Spinal cord (tissue), 10 donors: ENCODE measurements around the gene CSNK1G2. TPM values are rescaled to one million over a fixed set of nuclear protein-coding genes. Genes with fewer than 3 reads are reported as not detected.
A peak's percentile ranks its signal among the peaks of the same experiment; 100 is the strongest.

Experiments
- DNase-seq, 6 donors: peaks; one replicate each; pipeline versions ENCODE4 v3.0.0 to v3.0.0-alpha.2; 2013 to 2015; ENCODE audit warnings: low spot score in 6 of 6, low read depth in 4 of 6
- H3K27ac ChIP-seq: one replicate; pipeline ENCODE4 v1.5.1; 2013; ENCODE audit warnings: low read depth, low read length, control low read depth
- H3K27me3 ChIP-seq: one replicate; pipeline ENCODE4 v1.6.1; 2013; ENCODE audit warnings: low read length; ENCODE audit not compliant: control insufficient read depth, insufficient read depth
- H3K36me3 ChIP-seq: one replicate; pipeline ENCODE4 v1.6.1; 2013; ENCODE audit warnings: low read length; ENCODE audit not compliant: control insufficient read depth, insufficient read depth
- H3K4me1 ChIP-seq: one replicate; pipeline ENCODE4 v1.6.1; 2013; ENCODE audit warnings: low read length; ENCODE audit not compliant: control insufficient read depth, insufficient read depth
- H3K4me3 ChIP-seq: one replicate; pipeline ENCODE4 v1.5.1; 2013; ENCODE audit warnings: low read depth, low read length, control low read depth
- H3K9me3 ChIP-seq: one replicate; pipeline ENCODE4 v1.6.1; 2013; ENCODE audit warnings: low read length; ENCODE audit not compliant: control insufficient read depth, insufficient read depth
- WGBS: methylation state at CpG from one replicate; pipeline ENCODE4 v1.1.5; 2013; ENCODE audit warnings: missing lambda C conversion rate; ENCODE audit not compliant: insufficient coverage; 5-methylcytosine and 5-hydroxymethylcytosine counted together
- polyA plus RNA-seq, 2 donors: library from polyadenylated mRNA; unstranded; fragments of 120-200 nt; gene quantifications; one replicate each; pipeline ENCODE4 v1.2.1, GENCODE V29; 2013; ENCODE audit not compliant: insufficient read length in 2 of 2
- total RNA-seq, 2 donors: library from RNA; depleted of rRNA in 1 of 2; stranded (reverse); fragments of 120-200 nt in 1 of 2; fragments of >200 nt in 1 of 2; gene quantifications; one replicate each; pipeline versions ENCODE4 v1.2.3 to v1.2.4, GENCODE V29; 2013 to 2014
- donor health status: healthy.

Gene CSNK1G2
- total and polyA plus RNA-seq, 4 donors = 27.8 to 65.6 (median 53.9) TPM

DNA sequence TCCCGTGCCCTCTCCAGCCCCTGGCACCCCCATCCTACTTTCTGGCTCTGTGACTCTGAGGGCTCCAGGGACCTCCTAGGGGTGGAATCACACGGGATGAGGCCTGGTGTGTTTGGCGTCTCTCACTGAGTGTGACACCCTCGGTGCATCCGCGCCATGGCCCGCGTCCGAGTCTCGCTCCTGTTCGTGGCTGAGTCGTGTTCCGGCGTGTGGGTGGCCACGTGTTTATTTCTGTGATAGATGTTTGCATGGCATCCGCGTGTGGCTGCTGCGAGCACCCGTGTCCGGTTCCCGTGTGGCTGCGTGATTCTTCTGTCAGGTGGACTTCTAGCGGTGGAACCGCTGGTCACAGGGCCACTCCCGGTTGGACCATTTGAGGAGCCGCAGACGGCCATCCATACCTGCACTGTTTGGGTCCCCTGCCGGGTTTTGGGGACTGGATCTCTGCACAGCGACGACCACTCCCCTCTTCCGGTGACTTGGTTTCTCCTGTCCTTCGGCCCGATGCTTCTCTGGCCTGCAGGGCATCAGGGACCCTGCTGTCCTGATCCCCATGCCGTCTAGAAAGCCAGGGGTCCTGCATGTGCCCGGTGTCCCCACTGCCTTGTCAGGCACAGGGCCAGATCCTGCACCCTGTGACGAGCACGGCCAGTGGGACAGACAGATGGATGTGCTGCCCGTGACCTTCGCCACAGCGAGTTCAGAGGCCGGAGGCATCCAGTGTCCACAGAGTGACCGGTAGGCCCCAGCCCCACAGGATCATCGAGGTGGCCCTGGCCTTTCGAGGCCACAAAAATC is 8.5 kb downstream of the CSNK1G2 start:
- H3K27ac ChIP-seq = no peak overlapping the region
- no peaks in the 10 kb centered on the region for H3K9me3 ChIP-seq
- DNase-seq = no peak
- H3K4me1 ChIP-seq = peaks cover 9% of the 10 kb centered on the region
- 95% methylated on average over 41 of the region's 44 CpGs for WGBS
- H3K36me3 ChIP-seq = peaks cover 69% of the 10 kb centered on the region
- no peak overlapping the region for H3K4me3 ChIP-seq
- H3K27me3 ChIP-seq = no peaks in the 10 kb centered on the region

DNA sequence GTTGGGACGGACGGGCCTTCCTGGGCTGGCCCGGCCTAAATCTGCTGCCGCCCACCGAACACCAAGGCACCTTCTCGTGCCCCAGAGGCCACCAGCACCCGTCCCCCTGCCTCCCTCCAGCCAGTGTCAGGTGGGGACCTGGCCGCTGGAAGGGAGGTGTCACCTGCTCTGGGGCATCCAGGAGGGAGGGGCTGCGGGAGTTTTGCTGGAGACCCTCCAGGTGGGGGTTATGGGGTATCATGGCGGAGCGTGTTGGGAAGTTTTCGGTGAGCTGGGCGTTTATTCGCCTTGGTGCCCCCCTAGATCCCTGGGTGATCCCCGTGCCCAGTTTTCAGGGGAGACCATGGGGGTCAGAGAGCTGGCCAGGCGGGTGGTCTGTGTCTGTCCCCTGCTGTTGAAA is 9.7 kb downstream of the CSNK1G2 start:
- no peaks in the 10 kb centered on the region for H3K9me3 ChIP-seq
- H3K27me3 ChIP-seq = no peaks in the 10 kb centered on the region
- WGBS = 97% methylated on average over 16 of the region's 16 CpGs
- no peak overlapping the region for H3K27ac ChIP-seq
- H3K4me1 ChIP-seq = peaks cover 13% of the 10 kb centered on the region
- peaks cover 71% of the 10 kb centered on the region for H3K36me3 ChIP-seq
- H3K4me3 ChIP-seq = no peak overlapping the region
- DNase-seq = no peak

DNA sequence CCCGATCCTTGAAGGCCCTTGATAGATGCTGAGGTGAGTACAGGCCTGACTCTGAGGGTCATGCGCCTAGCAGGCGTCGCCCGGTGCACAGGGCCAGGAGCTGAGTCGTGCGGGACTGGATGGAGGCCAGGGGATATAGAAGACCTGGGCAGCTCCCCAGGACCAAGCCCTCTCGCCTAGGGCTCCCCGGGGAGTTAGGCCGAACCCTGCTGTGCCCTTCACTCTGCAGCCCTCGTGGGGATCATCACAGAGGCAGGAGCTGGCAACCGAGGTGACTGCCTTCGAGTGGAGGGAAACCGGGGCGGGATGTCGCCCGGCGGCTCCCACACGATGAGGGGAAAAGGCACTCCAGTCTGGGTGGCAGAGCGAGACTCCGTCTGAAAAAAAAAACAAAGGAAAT is 11.7 kb downstream of the CSNK1G2 start:
- Histone ChIP-seq H3K27ac (no peak overlapping the region), H3K36me3 (peaks cover 84% of the 10 kb centered on the region), H3K4me3 (no peak overlapping the region), H3K27me3 (no peaks in the 10 kb centered on the region), H3K4me1 (peaks cover 33% of the 10 kb centered on the region), H3K9me3 (no peaks in the 10 kb centered on the region)
- no peak for DNase-seq
- 84% methylated on average over 21 of the region's 21 CpGs for WGBS

DNA sequence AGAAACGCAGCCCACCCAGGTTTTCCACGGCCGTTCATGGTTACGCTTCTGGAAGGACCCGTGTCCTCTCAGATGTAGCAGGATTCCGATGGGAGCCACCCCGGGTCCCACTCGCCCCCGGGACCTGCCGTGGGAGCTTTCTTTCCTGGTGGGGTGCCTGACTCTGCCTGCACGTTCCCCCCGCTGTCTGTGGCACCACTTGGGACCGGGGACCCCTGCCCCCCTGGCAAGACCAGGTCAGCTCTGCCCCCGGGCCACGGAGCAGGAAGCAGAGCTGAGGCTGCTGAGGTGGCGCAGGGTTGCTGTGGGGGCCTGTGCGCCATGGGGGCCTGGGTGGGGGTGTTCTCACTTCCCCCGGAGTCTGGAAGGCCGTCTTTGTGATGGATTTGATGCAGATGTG is 12.1 kb downstream of the CSNK1G2 start:
- Histone ChIP-seq H3K9me3 (no peaks in the 10 kb centered on the region), H3K4me3 (no peak overlapping the region), H3K27me3 (no peaks in the 10 kb centered on the region), H3K4me1 (peaks cover 37% of the 10 kb centered on the region), H3K27ac (no peak overlapping the region), H3K36me3 (peaks cover 83% of the 10 kb centered on the region)
- DNase-seq = no peak
- WGBS = 90% methylated on average over 16 of the region's 19 CpGs

DNA sequence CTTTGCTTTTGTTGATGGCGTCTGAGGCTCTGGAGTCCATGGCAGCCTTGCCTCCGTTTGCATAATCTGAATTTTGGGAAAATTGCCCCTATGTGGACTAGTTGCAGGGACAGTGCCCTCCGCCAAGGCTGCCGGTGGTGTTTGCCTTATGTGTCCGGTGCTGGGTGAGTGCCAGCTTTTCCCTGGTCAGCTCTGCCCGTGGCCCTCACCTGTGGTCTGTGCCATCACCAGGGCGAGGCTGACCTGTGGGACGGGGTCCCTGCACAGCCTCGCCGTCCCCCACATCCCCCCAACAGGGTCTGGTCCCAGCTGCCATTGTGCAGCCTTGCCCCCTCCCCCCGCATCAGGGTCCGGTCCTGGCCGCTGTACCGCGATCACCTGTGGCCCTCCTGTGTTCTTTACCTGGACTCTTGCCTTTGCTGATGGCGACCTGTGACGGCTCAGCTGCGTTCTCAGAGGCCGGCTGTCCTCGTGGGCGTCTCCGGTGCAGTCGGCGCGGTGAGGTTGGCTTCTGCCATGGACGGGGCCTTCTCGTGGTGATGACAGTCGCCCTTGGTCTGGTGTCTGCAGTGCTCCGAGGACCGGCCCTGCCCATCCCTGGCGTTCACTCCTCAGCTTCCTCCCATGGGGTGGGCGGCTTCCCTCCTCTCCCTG is 12.6 kb downstream of the CSNK1G2 start:
- H3K4me3 ChIP-seq = no peak overlapping the region
- H3K4me1 ChIP-seq = peaks cover 37% of the 10 kb centered on the region
- no peak for DNase-seq
- H3K27me3 ChIP-seq = no peaks in the 10 kb centered on the region
- WGBS = 91% methylated on average over 31 of the region's 32 CpGs
- H3K36me3 ChIP-seq = peaks cover 81% of the 10 kb centered on the region
- H3K9me3 ChIP-seq = no peaks in the 10 kb centered on the region
- no peak overlapping the region for H3K27ac ChIP-seq

DNA sequence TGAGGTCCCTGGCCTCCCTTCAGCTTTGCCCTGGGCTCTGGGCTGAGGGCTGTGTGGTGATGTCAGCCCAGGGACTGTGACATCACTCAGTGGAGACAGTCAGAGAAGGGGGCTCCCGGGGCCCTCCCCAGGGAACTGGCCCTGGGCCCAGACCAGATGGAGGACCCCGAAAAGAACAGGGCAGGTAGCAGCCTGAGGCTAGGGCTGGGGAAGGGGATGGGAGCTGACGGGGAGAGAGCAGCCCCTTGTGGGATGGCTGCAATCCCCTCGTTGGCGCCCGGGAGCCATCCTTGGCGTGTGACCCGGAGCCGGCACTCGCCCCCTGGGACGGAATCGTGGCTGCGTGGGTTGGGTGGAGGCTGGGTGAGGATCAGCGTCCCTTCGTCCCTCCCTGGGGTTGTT is 13.6 kb downstream of the CSNK1G2 start:
- no peaks in the 10 kb centered on the region for H3K9me3 ChIP-seq
- H3K36me3 ChIP-seq = peaks cover 72% of the 10 kb centered on the region
- H3K27ac ChIP-seq = no peak overlapping the region
- peaks cover 37% of the 10 kb centered on the region for H3K4me1 ChIP-seq
- no peak for DNase-seq
- no peak overlapping the region for H3K4me3 ChIP-seq
- WGBS = 86% methylated on average over 15 of the region's 15 CpGs
- H3K27me3 ChIP-seq = no peaks in the 10 kb centered on the region

DNA sequence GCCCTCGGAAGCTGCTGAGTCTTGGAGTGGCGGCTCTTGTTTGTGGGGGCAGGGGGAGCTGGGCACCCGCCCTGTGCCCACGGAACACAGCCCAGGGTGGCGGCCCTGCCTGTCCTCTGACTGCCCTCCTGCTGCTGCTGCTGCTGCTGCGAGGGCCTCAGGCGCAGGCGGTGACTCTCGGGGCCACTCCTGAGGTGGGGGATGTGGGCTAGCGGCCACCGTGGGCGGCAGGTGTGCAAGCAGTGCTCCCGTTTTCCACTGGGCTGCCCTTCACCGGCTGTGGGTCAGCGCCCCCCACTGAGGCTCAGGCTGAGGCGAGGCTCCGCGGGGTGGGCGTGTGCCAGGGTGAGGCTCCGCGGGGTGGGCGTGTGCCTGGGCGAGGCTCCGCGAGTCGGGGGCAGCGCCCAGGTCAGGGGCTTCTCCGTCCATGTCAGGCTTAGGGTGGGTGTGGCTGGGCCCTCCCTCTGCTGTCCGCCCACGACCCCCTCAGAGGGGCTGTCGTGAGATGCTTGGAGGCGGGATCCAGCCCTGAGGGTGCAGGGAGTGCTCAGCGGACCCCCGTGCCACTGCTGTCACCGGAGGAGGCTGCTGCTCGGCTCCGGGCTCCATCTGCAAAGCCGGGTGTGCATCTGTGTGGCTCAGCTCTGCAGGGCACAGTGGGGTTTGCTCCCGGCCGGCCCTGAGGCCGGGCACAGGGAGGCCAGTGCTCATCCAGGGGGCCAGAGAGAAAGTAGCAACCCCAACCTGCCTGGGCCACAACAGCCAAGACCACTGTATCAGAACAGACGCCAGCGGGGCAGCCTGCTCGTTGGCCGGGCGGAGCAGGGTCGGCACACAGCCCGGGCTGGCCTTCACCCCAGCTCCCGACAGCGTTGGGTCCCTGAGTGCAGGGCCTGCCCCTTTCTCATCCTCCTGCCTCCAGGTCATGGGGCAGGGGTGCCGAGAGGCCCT is 14.5 kb downstream of the CSNK1G2 start:
- WGBS = 84% methylated on average over 40 of the region's 51 CpGs
- no peak overlapping the region for H3K27ac ChIP-seq

DNA sequence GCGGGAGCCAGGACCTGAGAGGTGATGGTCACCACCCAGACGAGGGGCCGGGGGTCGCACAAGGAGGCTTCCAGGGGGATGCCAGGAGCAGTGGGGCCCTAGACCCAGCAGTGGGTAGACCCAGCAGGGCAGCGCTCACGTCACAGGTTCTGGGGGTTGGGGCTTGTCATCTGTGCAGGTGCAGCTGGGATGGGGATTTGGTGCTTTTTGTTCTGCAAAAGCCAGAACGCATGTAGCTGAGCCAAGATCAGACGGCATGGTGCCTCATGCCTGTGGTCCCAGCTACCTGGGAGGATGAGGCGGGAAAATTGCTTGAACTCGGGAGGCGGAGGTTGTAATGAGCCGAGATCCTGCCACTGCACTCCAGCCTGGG is 15.1 kb downstream of the CSNK1G2 start:
- Histone ChIP-seq H3K9me3 (no peaks in the 10 kb centered on the region), H3K27ac (no peak overlapping the region), H3K27me3 (no peaks in the 10 kb centered on the region), H3K36me3 (peaks cover 74% of the 10 kb centered on the region), H3K4me1 (peaks cover 37% of the 10 kb centered on the region), H3K4me3 (no peak overlapping the region)
- WGBS = 89% methylated on average over 12 of the region's 12 CpGs
- DNase-seq = no peak

More for the DNA sequence above, 14.5 kb downstream of the CSNK1G2 start:
- Histone ChIP-seq H3K9me3 (no peaks in the 10 kb centered on the region), H3K4me1 (peaks cover 37% of the 10 kb centered on the region), H3K36me3 (peaks cover 72% of the 10 kb centered on the region), H3K27me3 (no peaks in the 10 kb centered on the region), H3K4me3 (no peak overlapping the region)
- no peak for DNase-seq

DNA sequence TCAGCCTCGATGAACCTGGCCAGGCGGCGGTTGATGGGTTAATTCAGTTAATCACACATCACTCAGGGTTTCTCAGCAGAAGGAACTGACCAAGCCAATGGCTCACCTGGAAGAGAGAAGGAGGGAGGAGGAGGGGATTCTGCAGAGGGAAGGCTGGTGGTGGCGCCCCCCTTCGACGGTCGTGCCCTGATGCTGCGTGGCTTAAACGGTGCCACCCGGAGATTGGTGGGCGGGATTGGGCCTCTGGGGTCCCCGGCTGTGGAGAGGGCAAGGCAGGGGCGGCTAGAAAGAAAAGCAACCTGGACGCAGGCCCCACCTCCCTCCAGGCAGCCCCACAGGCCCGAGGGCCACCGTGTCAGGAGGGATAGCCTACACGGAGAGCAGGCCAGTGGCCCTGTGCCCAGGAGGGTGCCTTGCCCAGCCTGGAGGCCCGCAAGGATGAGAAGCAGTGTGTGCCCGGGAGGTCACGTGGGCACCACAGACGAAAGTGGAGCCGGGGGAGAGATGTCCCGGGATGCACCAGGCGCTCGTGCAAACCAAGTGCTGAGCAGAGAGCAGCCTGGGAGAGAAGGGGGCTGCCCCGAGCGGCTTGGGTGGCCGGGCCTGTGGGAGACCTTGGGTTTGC is 16.0 kb downstream of the CSNK1G2 start:
- H3K4me3 ChIP-seq = no peak overlapping the region

More for the DNA sequence above, 16.0 kb downstream of the CSNK1G2 start:
- Histone ChIP-seq H3K27me3 (no peaks in the 10 kb centered on the region), H3K27ac (no peak overlapping the region), H3K36me3 (peaks cover 79% of the 10 kb centered on the region), H3K9me3 (no peaks in the 10 kb centered on the region), H3K4me1 (peaks cover 37% of the 10 kb centered on the region)
- DNase-seq = peak in 1 of 6 donors; percentile 47
- WGBS = 49% methylated on average over 22 of the region's 28 CpGs
